Measurements from ENCODE around the gene CLEC1A. TPM values are rescaled to one million over a fixed set of nuclear protein-coding genes. Genes with fewer than 3 reads are reported as not detected.
"Not testable (repeated sequence)": the region's sequence is repeated elsewhere in the genome, so short reads cannot be mapped to it uniquely, and the experiment has no call there.

CLEC1A gene
- total RNA-seq, 8 experiments from 2014 or later, result 0.18 to 24.9 (median 0.66) TPM; not detected in 1

GRCh38 chr12:10027311-10027710 is 71.5 kb downstream of the CLEC1A start:
- no peak for ATAC-seq (replicated peaks in 6 of 8)
- Histone ChIP-seq H3K4me1 (replicated peaks in 1 of 2) (no peaks in the 10 kb centered on the region), H3K4me3 (no peak overlapping the region), H3K27ac (no peak overlapping the region)
- 54 to 100% (median 87%) methylated on average over 2 to 3 of the region's 3 CpGs; no CpG with 5 or more reads in 4 of the 10 experiments for WGBS, 10 experiments
- in situ Hi-C loops (cut with MboI; ENCODE audit: low pct_unique_long_range_greater_than_20kb in 2 of 9, low sequenced_read_pairs in 9 of 9, unreplicated experiment in 9 of 9), result loop anchor here in 2 of 9 experiments (25.0 kb wide), 1 partner anchor 110 kb away; the partner anchor contains the start of gene CLEC7A (in 2 of the 2)

GRCh38 chr12:10026666-10027065 is 72.1 kb downstream of the CLEC1A start:
- 43 to 95% (median 74%) methylated on average over 1 to 3 of the region's 4 CpGs; no CpG with 5 or more reads in 2 of the 10 experiments for whole genome bisulfite sequencing, 10 experiments
- not testable (repeated sequence) for ATAC-seq (replicated peaks in 6 of 8); H3K4me1 ChIP-seq (replicated peaks in 1 of 2); H3K4me3 ChIP-seq; H3K27ac ChIP-seq
- in situ Hi-C loops (cut with MboI; ENCODE audit: low pct_unique_long_range_greater_than_20kb in 2 of 9, low sequenced_read_pairs in 9 of 9, unreplicated experiment in 9 of 9), result loop anchor here in 2 of 9 experiments (25.0 kb wide), 1 partner anchor 111 kb away; the partner anchor contains the start of gene CLEC7A (in 2 of the 2)

- 64 to 100% (median 78%) methylated on average over 1 to 3 of the region's 3 CpGs; no CpG with 5 or more reads in 1 of the 10 experiments for WGBS, 10 experiments
- H3K4me3 ChIP-seq, result no peak overlapping the region
- no peaks in the 10 kb centered on the region for H3K4me1 ChIP-seq (replicated peaks in 1 of 2)
- no peak for ATAC-seq (replicated peaks in 6 of 8)
- no peak overlapping the region for H3K27ac ChIP-seq
- in situ Hi-C loops (cut with MboI; ENCODE audit: low pct_unique_long_range_greater_than_20kb in 2 of 9, low sequenced_read_pairs in 9 of 9, unreplicated experiment in 9 of 9), result loop anchor here in 2 of 9 experiments (25.0 kb wide), 1 partner anchor 112 kb away; the partner anchor contains the start of gene CLEC7A (in 2 of the 2)
Observed at GRCh38 chr12:10025236-10025635, 73.5 kb downstream of the CLEC1A start.

- in situ Hi-C loops (cut with MboI; ENCODE audit: low pct_unique_long_range_greater_than_20kb in 2 of 9, low sequenced_read_pairs in 9 of 9, unreplicated experiment in 9 of 9), result no loop called here
- Histone ChIP-seq H3K27ac (no peak overlapping the region), H3K4me1 (replicated peaks in 1 of 2) (peaks cover 0 to 2% of the 10 kb centered on the region in 2 donors), H3K4me3 (no peak overlapping the region)
- ATAC-seq (replicated peaks in 6 of 8), result no peak
- 30 to 83% (median 60%) methylated on average over 2 to 3 of the region's 3 CpGs; no CpG with 5 or more reads in 3 of the 10 experiments for WGBS, 10 experiments
Observed at GRCh38 chr12:10021342-10021741, 77.4 kb downstream of the CLEC1A start.

Other genes starting within 250 kb of the CLEC1A start
- 10 to 100 TPM in 3 of 8 experiments, 1 to 10 TPM in 1, under 1 TPM in 2, not detected in 2; 0.05 to 91.0 (median 22.7) TPM for gene CLEC2B, start 229.6 kb downstream of the CLEC1A start, total RNA-seq
- gene KLRF2, start 217.5 kb downstream of the CLEC1A start, total RNA-seq, result not detected
- 10 to 100 TPM in 1 of 8 experiments, under 1 TPM in 2, not detected in 5; 0.38 to 36.7 (median 0.85) TPM for gene CLEC2A, start 166.6 kb downstream of the CLEC1A start, total RNA-seq
- gene CLEC12A, start 127.6 kb downstream of the CLEC1A start, total RNA-seq, result under 1 TPM in 3 of 8 experiments, not detected in 5; 0.20 to 0.71 (median 0.37) TPM
- gene CLEC1B, start 99.9 kb downstream of the CLEC1A start, total RNA-seq, result under 1 TPM in 1 of 8 experiments, not detected in 7; 0.31 TPM
- under 1 TPM in 4 of 8 experiments, not detected in 4; 0.05 to 0.28 (median 0.21) TPM for gene CLEC12B, start 88.4 kb downstream of the CLEC1A start, total RNA-seq
- under 1 TPM in 4 of 8 experiments, not detected in 4; 0.13 to 0.93 (median 0.39) TPM for gene CLEC9A, start 68.3 kb downstream of the CLEC1A start, total RNA-seq
- gene CLEC7A, start 31.2 kb upstream of the CLEC1A start, total RNA-seq, result 1 to 10 TPM in 1 of 8 experiments, under 1 TPM in 4, not detected in 3; 0.14 to 1.3 (median 0.63) TPM
- gene OLR1, start 73.1 kb upstream of the CLEC1A start, total RNA-seq, result 1 to 10 TPM in 1 of 8 experiments, under 1 TPM in 1, not detected in 6; 0.47 to 1.4 TPM
- under 1 TPM in 3 of 8 experiments, not detected in 5; 0.14 to 0.32 (median 0.28) TPM for gene TMEM52B, start 80.0 kb upstream of the CLEC1A start, total RNA-seq
- gene GABARAPL1, start 113.9 kb upstream of the CLEC1A start, total RNA-seq, result 100 to 1,000 TPM in 5 of 8 experiments, 10 to 100 TPM in 3; 82.0 to 245 (median 106) TPM
- under 1 TPM; 0.04 to 0.54 (median 0.18) TPM for gene KLRD1, start 208.9 kb upstream of the CLEC1A start, total RNA-seq

Measured in motor neuron (in vitro differentiated cells).